BE2C (cell line): ENCODE data around the gene TK2.

Experiments used
- DNase-seq: peaks from one replicate; pipeline ENCODE4 v3.0.0-alpha.2; 2020
- H3K27me3 ChIP-seq: fragments of 250-450 bp; sonication (Bioruptor Pico); 2 replicates; pipeline ENCODE4 v1.5.1; 2020; ENCODE audit warnings: mild to moderate bottlenecking
- H3K36me3 ChIP-seq: fragments of 250-450 bp; sonication (Bioruptor Pico); 2 replicates; pipeline ENCODE4 v1.5.1; 2020; ENCODE audit warnings: mild to moderate bottlenecking
- H3K4me1 ChIP-seq: fragments of 250-450 bp; sonication (Bioruptor Pico); 2 replicates; pipeline ENCODE4 v1.5.1; 2020
- H3K4me3 ChIP-seq: 2 replicates; pipeline ENCODE4 v1.5.1; 2011; ENCODE audit warnings: low read depth, low read length
- H3K9me3 ChIP-seq: fragments of 250-450 bp; sonication (Bioruptor Pico); 2 replicates; pipeline ENCODE4 v1.5.1; 2020
- CTCF ChIP-seq: IDR thresholded peaks from 2 replicates; pipeline ENCODE4 v1.5.1; 2012; ENCODE audit warnings: mild to moderate bottlenecking, low read depth, low read length

TK2 gene

GRCh38 chr16:66585481-66586239 lies 35.7 kb upstream of the TK2 start:
- H3K4me3 ChIP-seq = no peak overlapping the region
- H3K4me1 ChIP-seq = no peaks in the 10 kb centered on the region

GRCh38 chr16:66581246-66581952 lies 31.5 kb upstream of the TK2 start:
- no peak for DNase-seq
- no peak overlapping the region for H3K4me3 ChIP-seq
- no peak for TF ChIP-seq CTCF
- no peaks in the 10 kb centered on the region for H3K36me3 ChIP-seq
- peaks cover 2% of the 10 kb centered on the region for H3K9me3 ChIP-seq
- H3K27me3 ChIP-seq = peaks cover 18% of the 10 kb centered on the region
- no peaks in the 10 kb centered on the region for H3K4me1 ChIP-seq

More at GRCh38 chr16:66585481-66586239, 35.7 kb upstream of the TK2 start:
- Histone ChIP-seq H3K9me3 (no peaks in the 10 kb centered on the region; the same call in 1 of the 2 replicates), H3K27me3 (no peaks in the 10 kb centered on the region), H3K36me3 (no peaks in the 10 kb centered on the region)
- no peak for DNase-seq
- no peak for TF ChIP-seq CTCF

- no peak for DNase-seq
- no peak for TF ChIP-seq CTCF
- H3K4me3 ChIP-seq = no peak overlapping the region
- no peaks in the 10 kb centered on the region for H3K4me1 ChIP-seq
- peaks cover 18% of the 10 kb centered on the region for H3K27me3 ChIP-seq
- H3K9me3 ChIP-seq = peaks cover 2% of the 10 kb centered on the region
- no peaks in the 10 kb centered on the region for H3K36me3 ChIP-seq
Observed at GRCh38 chr16:66580605-66581209, 30.8 kb upstream of the TK2 start.

GRCh38 chr16:66578651-66579531 lies 29.0 kb upstream of the TK2 start, which contains the start of gene CMTM2:
CMTM2 (plus strand) TSS chr16:66579463; CDS start chr16:66579608, 145 bp downstream.
- DNase-seq = peak; percentile 27
- H3K4me1 ChIP-seq = no peaks in the 10 kb centered on the region
- TF ChIP-seq CTCF = no peak
- peaks cover 2% of the 10 kb centered on the region for H3K9me3 ChIP-seq
- no peaks in the 10 kb centered on the region for H3K36me3 ChIP-seq
- peak within 1 kb of the TSS; percentile 52 for H3K4me3 ChIP-seq
- peaks cover 18% of the 10 kb centered on the region for H3K27me3 ChIP-seq

- Histone ChIP-seq H3K4me1 (no peaks in the 10 kb centered on the region), H3K27me3 (peaks cover 18% of the 10 kb centered on the region), H3K9me3 (peaks cover 2% of the 10 kb centered on the region; the same call in 1 of the 2 replicates), H3K4me3 (no peak overlapping the region), H3K36me3 (no peaks in the 10 kb centered on the region)
- no peak for TF ChIP-seq CTCF
- DNase-seq = no peak
Observed at GRCh38 chr16:66576296-66576695, 26.4 kb upstream of the TK2 start.
